Fibroblast of the conjunctiva (primary cell): ENCODE measurements around the gene DNASE1L3.
"Not testable (repeated sequence)": the region's sequence is repeated elsewhere in the genome, so short reads cannot be mapped to it uniquely, and the experiment has no call there.

Experiments used
- DNase-seq: peaks from one replicate; pipeline ENCODE4 v3.0.0-alpha.2; 2010; ENCODE audit warnings: low read depth

Gene DNASE1L3

DNA sequence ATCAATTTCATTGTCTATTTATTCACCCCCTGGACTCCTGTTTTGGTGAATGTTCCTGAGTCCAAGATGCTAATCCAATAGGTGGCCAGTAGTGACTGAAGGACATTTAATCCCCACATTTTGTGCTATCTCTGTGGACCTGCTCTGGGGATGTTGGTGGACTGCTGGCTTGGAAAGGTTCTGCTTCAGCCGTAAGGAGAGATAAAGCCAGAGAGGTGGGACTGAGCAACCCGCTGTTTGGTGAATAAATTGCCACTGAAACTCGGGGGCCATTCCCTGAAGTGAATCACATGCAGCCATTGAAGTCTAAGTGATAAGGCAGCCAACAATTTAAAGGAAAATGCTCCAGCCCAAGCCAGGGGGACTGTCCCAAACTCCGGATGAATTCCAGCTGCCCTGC lies 25.2 kb upstream of the DNASE1L3 start:
- DNase-seq, result no peak

GRCh38 chr3:58234516-58234931 lies 23.8 kb upstream of the DNASE1L3 start:
- DNase-seq, result no peak

DNA sequence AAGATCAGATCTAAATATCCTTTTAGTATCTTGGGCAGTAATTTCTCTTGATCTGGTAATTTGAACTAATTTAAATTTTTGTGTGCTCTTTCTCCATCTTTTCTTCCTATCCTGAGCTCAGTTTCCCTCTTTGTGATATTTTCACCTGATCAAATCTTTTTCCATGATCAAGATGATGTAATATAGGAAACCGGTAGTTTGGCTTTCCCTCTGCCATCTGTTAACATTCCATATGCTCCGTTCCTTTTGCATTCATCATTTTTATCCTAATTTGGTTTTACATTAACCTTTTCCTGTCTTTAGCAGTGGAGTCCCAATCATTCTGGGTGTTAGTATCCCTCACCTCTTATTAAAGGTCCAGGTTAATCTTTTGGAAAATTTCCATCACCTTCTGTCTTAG lies 20.9 kb upstream of the DNASE1L3 start:
- DNase-seq, result no peak

- DNase-seq, result no peak
These were observed 20.2 kb upstream of the DNASE1L3 start for GRCh38 chr3:58230876-58231552.

DNA sequence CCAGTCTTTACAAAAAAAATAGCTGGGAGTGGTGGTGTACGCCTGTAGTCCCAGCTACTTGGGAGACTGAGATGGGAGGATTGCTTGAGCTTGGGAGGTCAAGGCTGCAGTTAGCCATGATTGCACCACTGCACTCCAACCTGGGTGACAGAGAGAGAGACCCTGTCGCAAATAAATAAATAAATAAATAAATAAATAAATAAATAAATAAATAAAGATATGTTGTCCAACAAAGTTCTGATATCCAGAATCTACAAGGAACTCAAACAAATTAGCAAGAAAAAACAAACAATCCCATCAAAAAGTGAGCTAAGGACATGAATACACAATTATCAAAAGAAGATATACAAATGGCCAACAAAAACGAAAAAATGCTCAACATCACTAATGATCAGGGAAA lies 17.2 kb upstream of the DNASE1L3 start:
- not testable (repeated sequence) for DNase-seq

DNA sequence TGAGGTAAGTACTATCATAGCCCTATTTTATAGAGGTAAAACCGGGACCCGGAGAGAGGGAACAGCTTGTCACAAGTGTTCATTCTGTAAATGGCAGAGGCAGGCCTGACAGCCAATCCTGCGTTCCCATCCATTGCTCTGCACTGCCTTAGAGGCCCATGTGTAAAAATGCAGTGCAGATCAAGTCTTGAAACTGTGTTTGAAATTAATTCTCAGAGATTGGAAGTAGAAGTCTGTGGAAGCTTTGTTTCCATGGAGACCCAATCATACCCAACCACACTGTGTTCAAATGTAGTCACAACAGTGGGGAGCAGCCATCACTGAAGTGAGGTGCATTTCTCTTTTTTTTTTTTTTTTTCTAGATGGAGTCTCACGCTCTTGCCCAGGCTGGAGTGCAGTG lies 13.1 kb upstream of the DNASE1L3 start:
- DNase-seq, result no peak

DNA sequence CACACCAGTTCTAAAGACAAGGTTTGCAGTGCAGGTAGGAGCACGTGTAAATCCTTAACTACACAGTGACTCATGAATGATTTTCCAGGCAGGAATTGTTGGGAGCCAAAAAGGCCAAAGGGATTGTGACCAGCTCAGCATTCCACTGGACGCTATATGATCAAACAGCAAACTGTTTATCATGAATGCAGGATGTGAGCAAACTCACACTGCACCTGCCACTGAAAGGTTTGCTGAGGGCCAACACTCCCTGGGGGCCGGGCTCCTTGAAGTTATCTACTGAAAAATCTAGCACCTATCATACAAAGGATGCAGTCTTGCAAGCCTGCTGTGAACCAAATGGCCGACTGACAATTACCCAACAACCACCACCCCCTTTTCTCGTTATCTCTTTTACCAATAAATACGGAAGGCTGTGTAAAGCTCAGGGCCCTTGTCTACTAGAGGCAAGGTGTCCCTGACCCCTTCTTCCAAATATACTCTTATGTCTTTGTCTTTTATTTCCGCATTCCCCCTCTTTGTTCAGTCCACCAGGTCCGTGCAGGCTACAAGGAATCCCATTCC lies 11.5 kb upstream of the DNASE1L3 start:
- no peak for DNase-seq

- no peak for DNase-seq
These were observed 8.1 kb upstream of the DNASE1L3 start for GRCh38 chr3:58218904-58219303.

- peak; percentile 34 for DNase-seq
These were observed 6.5 kb upstream of the DNASE1L3 start for GRCh38 chr3:58217209-58217811.

GRCh38 chr3:58216496-58217195 lies 5.9 kb upstream of the DNASE1L3 start:
- DNase-seq, result no peak

DNA sequence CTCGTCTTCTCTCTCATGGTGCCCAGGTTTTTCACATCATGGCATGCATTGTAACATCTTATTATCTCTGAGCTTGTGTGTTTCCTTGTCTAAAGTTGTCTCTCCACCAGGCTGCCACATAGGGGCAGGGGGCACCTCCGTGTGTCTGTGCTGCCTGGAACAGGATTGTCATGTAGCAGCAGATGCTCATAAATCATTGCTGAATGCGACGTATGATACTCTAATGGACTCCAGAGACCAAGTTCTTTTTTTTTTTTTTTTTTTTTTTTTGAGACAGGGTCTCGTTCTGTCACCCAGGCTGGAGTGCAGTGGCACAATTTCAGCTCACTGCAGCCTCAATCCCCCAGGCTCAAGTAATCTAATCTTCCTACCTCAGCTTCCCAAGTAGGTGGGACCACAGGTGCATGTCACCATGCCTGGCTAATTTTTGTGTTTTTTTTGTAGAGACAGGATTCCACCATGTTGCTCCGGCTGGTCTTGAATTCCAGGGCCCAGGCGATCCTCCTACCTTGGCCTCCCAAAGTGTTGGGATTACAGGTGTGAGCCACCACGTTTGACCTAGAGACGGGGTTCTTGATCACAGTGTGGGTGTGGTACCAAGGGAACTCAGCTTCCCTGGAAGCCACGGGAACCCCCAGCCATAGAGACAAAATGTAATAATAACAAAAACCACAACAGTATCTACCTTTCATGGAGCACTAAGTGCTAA lies 4.7 kb upstream of the DNASE1L3 start:
- DNase-seq, result no peak

DNA sequence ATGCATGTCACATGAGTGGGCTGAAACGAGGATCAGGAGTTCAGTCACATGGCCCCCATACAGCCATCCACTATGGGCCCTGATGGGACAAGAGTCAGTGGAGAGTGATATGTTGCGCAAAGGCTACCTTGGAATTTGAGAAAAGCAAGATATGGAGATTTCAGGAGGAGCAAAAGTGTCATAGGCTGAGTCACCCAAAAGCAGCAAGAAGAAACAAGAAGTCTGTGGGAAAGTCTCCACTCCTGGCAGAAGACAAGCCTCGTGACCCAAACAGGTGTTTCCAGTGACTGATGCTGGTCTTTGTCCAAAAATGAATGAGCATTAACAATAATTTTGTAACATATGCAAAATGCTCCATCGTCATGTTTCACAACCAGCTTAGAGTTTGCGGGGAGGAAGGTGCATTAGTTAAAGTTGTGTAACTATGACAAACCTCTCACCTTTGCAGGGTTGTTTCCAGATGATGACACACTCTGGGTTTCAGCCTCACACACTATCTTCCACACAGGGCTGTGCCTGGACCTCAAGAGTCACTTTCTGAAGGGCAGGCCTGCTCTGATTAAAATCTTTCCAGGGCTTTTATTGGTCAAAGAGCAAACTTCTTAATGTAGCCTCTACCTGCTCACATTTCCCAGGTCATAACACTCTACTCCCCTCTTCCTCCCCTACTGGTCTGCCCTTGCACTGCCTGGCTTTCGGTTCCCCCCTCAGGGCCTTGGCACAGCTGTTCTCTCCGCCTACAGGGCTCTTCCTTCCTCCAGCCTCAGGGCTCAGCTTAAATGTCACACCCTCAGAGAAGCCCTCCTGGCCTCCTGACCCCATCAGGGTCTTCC lies 3.9 kb upstream of the DNASE1L3 start:
- DNase-seq, result no peak

DNA sequence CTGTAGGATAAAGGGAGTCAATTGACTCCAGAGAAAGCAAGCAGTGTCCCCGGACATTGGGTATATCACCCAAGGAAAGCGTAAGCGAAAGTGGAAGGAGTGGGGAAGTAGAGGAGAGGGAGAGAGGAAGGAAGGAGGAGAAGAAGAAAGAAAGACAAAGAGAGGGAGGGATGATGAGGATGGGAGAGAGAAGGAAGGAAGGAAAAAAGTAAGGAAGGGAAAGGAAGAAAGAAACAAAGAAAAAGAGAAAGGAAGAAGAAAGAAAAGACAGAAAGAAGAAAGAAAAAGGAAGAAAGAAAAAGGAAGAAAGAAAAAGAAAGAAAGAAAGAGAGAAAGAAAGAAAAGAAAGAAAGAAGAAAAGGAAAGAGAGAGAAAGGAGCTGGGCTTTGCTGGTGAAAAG lies 839 bp downstream of the DNASE1L3 start:
- DNase-seq, result no peak

GRCh38 chr3:58207954-58208353 lies 2.8 kb downstream of the DNASE1L3 start:
- no peak for DNase-seq

DNA sequence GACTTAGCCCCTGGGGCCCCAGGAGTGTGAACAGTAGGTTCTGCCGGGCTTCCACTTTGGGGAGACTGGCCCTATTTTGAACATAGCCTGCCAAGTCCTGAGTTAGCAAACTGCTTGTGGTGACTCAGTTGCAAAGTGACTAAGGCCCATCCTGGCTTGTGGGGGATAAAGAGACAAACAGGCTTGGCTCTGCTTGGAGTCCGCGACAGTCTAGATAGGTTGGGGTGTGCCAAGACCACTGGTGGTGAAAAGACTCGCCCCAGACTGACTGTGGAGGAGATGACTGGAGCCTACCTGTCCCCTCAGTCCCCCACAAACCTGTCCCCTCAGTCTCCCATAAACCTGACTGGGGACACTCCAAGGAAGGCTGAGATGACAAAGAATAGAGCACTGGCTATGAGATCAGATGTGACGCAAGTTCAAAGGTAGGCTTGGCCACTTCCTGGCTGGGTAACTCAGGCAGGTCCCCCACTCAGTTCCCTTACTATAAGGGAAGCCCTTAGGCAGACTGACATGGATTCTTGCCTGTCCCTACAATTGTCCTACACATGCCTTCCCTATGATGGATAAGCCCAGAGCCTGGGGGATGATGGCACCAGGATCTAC lies 4.3 kb downstream of the DNASE1L3 start:
- no peak for DNase-seq

DNA sequence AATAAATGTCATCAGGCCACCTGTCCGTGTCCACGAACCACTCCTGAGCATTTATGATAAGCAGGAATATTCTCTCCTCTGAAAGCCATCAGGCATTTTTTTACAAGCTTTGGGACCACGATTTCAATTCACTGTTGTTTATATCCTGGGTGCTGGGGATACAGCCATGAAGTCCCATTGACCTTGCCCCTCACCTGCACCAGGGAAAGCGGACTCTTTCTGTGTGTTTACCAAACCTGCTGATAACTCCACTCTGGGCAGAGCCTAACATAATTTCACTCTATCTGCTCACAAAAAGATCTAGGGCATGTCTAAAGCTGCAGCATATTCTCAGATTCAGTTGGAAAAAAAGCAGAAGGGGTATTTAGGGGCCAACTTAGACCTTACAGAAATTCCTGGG lies 4.8 kb downstream of the DNASE1L3 start:
- no peak for DNase-seq

DNA sequence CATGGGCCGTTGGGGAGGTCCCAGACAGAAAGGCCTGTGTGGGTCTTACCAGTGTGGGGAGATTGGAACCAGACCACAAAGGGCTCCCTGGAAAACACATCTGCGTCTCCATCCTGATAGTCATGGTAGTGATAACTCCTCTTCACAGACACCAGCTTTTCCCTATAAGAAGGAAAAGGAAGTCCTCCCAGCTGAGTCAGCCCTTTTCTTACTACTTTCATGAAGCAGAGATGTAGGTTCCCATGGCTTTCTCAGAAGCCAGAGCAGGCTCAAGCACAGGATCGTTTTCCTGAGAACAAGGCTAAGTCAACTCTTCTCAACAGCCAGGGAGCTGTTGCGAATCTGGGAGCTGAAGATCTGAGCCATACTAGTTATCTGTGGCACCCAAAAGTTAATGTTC lies 6.1 kb downstream of the DNASE1L3 start:
- DNase-seq, result no peak

DNA sequence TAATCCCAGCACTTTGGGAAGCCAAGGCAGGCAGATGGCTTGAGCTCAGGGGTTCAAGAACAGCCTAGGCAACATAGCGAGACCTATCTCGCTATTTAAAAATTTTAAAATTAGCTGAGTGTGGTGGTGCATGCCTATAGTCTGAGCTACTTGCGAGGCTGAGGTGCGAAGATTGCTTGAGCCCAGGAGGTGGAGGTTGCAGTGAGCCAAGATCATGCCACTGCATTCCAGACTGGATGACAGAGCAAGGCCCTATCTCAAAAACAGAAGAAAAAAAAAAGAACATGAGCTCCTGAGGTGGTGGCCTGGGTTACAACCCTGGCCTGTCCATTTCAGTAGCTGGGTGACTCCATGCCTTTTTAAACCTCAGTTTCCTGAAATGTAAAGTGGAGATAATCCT lies 7.2 kb downstream of the DNASE1L3 start:
- DNase-seq, result no peak

- no peak for DNase-seq
These were observed 7.8 kb downstream of the DNASE1L3 start for GRCh38 chr3:58202917-58203360.

DNA sequence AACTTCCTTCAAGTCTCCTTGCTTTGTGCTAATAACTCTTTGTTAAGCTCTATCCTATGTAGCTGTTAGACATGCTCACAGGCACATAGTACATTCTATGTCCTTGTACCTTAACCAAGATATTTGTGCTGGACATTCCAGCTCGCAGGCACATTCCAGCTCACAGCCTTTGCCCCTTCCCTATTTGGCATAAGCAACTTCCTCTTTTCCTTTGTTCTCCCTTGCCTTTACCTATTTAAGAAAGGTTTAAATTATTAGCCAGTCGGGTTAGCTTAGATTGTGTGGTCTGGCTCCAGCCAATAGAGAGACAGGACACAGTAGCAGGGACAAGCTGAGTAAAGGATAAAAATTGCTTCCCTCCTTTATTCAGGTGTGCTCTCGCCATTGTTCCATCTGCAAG lies 9.3 kb downstream of the DNASE1L3 start:
- not testable (repeated sequence) for DNase-seq

DNA sequence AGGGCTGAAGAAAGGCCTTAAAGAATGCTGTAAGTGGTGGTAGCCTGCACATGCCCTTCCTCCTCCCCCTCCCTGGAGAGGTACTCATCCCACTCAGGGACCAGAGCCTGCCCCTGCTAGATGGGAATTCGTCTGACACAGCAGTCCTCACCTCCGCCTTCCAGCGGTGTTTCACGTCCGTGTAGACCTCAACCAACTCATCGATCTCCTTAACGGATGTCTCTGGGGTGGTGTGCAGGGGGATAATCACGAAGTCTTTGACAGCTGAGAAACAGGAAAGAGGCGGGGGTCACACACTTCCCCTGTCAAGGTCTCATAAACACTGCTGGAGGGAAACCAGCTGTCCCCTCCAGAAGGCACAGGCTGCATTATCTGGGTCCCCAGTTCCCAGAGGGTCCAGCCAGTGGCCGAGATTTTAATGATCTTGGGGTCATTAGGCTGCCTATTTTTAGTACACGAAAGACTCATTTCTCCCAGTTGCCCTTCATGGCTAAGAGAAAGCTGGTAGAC lies 9.9 kb downstream of the DNASE1L3 start:
- no peak for DNase-seq
